Muscle of back (tissue), 13 donors: ENCODE data around the gene SERHL2. TPM values are rescaled to one million over a fixed set of nuclear protein-coding genes. Genes with fewer than 3 reads are reported as not detected.
A peak's percentile ranks its signal among the peaks of the same experiment; 100 is the strongest.
"Not testable (repeated sequence)": the region's sequence is repeated elsewhere in the genome, so short reads cannot be mapped to it uniquely, and the experiment has no call there.

Experiments
- DNase-seq, 3 donors: peaks; one replicate each; pipeline versions ENCODE4 v3.0.0 to v3.0.0-alpha.2; 2013
- long read RNA-seq, 9 donors: transcript quantifications; one replicate each; lab custom pipeline, GENCODE V29; 2026
- polyA plus RNA-seq, 10 donors: library from polyadenylated mRNA; unstranded; fragments of 120-200 nt; gene quantifications; one replicate each; pipeline ENCODE4 v1.2.1, GENCODE V29; 2013; ENCODE audit not compliant: insufficient read length in 10 of 10

The SERHL2 gene, protein sequence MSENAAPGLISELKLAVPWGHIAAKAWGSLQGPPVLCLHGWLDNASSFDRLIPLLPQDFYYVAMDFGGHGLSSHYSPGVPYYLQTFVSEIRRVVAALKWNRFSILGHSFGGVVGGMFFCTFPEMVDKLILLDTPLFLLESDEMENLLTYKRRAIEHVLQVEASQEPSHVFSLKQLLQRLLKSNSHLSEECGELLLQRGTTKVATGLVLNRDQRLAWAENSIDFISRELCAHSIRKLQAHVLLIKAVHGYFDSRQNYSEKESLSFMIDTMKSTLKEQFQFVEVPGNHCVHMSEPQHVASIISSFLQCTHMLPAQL
- polyA plus RNA-seq, result 1 to 10 TPM; 2.0 to 6.5 (median 2.9) TPM
- long read RNA-seq, donor 1, result 0 reads
- long read RNA-seq, donor 2, result 0 reads
- long read RNA-seq, donor 3, result 0 reads
- long read RNA-seq, donor 4, result 0 reads
- long read RNA-seq, donor 5, result 0 reads
- long read RNA-seq, donor 6, result 0 reads
- long read RNA-seq, donor 7, partial matches to known transcripts, result 6 of 6 reads
- long read RNA-seq, donor 7, other reads (novel, unspliced or antisense), result 0 of 6 reads
- long read RNA-seq, donor 8, result 0 reads
- long read RNA-seq, donor 9, result 0 reads

DNA sequence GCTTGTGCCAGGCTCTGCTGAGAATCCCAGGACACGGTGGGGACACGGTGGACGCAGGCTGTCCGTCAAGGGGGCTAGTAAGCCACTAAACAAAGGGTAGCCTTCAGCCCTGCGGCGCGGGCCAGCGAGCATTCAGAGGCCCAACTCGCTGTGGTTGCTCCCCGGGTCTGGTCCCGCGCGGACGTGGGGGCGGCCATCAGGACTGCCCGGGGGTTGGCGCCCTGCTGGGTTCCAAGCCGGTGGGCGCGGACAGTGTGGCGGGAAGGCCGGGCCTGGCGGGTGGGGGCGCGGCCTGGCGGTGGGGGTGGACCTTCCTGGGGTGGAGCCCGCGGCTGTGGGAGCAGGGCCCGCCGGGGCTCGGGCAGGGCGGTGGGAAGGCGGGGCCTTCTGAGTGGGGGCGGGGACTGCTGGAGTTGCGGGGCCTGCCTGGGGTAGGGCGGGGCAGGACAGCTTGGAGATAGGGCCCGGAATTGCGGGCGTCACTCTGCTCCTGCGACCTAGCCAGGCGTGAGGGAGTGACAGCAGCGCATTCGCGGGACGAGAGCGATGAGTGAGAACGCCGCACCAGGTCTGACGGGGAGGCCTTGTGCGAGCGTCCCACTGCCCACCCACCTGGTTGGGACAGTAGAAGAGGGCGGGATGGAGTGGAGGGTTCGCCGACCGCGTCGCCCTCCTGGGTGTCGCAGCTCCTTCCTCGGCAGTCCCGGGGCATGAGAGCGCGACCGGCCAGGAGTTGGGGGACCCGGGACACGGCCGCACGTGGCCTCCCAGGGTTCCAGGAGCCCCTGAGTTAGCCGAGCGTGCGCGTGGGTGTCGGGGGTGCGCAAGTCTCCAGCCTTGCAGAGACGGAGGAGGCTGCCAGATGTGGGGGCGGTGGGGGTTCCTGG lies at the start of gene SERHL2:
TSS of gene SERHL2 (plus strand) at position 482 of the 887 bp plus-strand sequence. CDS start at position 547, 65 bp downstream.
- peak; percentile 76 to 92 (median 89) for DNase-seq

DNA sequence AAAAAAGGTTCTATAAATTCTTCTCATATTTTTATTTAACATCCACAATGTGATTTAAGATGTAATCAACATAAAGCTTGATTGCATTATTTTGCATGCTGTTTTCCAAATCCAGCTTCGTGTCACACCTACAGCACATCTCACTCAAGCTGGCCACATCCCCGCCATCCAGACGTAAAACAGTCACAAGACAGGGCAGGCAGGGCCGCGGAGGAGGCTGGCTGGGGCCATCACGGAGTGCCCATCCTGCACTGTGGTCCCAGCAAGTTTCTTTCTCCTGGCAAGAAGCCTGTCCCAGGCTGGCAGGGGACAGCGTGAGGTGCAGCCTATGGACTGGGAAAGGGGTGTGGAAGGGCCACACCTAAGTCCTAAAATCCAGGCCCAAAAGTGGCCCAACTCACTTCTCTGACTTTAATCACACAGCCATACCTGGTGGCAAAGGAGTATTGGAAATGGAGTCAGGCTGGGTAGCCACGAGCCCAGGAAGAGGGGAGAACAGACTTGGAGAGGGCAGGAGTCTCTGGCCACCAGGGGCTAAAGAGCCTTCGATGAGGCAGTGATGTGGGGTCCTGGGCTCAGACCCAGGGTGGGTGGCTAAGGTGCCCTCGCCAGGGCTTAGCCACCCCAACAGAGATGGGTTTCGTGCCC lies 45.3 kb upstream of the SERHL2 start:
- not testable (repeated sequence) for DNase-seq

DNA sequence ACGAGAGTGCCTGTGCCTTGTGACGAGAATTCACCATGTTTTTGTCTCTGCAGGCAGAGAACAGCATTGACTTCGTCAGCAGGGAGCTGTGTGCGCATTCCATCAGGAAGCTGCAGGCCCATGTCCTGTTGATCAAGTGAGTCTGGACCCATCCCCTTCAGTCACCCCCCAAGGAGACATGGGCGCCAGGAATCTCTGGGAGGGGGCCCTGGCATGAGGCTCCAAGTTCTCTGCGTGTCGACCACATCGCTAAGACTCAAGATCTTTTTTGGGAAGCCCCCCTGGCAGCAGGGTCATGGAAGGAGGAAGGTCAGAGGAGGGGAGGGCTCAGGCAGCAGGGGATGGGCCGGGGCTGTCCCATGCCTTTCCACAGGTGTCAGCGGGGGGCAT lies 44.8 kb upstream of the SERHL2 start:
- DNase-seq, result not testable (repeated sequence)

DNA sequence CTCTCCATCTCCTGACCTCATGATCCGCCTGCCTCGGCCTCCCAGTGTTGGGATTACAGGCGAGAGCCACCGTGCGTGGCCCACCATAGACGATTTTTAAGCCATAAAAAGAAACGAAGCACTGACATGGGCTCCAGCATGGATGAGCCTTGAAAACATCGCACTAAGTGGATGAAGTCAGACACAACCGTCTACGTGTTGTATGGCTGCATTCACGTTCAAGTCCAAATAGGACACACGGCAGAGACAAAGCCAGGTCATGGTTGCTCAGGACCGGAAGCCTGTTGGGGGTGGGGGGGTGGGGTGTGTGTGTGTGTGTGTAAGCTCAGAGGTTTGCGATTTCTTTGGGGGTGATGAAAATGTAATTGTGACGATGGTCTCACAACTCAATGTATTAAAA lies 44.2 kb upstream of the SERHL2 start:
- DNase-seq, result no peak

DNA sequence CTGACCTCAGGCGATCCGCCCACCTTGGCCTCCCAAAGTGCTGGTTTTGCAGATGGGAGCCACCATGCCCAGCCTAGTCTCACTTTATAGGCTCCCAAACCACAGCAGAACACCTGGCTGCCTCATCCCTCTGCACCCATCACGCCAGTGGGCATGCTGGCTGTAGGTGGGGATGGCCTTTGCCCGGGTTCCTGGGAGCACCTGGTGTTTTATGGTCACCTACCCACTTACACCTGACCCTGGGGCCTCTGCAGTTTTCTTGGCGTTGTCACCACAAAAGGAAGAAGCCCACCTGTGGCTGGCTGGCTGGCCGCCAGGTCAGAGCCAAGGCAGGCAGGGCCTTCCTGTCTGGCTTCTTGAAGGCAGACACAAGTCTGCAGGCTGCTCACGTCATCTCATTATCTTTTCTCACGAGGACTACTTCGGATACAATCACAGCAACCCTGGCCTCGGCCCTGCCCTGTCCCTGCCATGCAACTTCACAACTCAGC lies 42.3 kb upstream of the SERHL2 start:
- DNase-seq, result no peak

DNA sequence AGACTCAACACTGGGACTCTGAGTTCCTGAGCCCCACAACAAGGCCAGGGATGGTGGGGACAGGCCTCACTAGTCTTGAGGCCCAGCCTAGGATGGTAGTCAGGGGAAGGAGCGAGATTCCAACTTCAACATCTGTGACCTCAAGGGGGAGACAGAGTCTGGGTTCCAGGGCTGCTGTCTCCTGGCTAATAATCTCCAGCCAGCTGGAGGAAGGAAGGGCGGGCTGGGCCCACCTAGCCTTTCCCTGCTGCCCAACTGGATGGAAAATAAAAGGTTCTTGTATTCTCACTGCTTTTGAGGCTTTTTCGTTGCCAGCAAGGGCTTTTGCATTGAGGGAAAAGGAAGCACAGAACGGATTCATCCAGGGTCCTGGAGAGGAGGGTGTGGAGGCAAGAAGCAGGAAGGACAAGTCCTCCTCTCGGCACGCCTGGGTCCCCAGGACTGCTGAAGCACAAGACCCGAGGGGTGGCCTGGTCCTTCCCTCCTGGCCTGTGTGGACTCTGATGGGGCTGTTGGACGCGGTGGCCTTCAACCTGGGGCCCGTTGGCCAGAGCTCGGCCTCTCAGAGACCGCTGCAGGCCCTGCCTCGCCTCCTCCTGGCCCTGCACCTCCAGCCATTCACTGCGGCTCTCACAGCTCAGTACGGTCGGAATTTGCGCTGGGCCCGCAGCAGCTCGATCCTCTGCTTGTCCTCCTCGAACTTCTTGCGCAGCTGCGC lies 41.3 kb upstream of the SERHL2 start:
- peak in 2 of 3 donors; percentile 68 to 77 for DNase-seq

DNA sequence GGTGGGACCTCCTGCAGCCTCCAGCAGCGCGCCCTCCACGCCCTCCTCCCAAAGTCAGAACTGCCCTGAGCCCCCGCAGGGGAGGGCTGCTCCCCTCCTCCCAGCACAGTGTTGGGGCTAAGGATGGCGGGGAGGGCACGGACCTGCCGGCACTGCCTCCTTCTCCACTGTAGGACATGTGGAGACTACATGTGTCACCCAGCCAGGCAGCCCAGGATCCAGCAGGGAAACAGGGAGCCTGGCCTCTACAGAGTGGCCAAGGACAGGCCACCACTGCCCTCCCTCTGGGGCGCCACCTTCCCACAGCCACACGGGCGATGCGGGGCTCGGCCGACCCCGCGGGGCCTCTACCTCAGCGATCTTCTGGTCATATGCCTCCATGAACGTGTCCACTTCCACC lies 39.4 kb upstream of the SERHL2 start:
- not testable (repeated sequence) for DNase-seq

DNA sequence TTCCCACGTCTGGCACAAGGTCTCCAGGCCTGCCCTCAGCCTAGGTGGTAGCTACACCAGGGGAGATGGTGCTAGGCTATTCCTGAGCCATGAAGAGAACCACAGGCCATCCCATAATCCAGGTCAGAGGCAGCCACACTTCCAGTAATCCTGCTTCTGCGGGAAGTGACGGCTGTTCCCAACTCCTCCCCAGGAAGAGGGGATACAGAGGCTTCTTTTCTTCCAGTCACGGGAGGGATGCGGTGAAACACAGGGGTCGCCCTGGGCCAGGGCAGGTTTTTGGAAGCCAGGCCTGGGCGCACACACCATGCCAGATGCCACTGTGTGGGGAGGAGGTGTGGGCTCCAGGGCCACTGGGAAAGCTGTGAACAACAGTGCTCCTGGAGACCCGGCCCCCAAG lies 38.5 kb upstream of the SERHL2 start:
- not testable (repeated sequence) for DNase-seq

DNA sequence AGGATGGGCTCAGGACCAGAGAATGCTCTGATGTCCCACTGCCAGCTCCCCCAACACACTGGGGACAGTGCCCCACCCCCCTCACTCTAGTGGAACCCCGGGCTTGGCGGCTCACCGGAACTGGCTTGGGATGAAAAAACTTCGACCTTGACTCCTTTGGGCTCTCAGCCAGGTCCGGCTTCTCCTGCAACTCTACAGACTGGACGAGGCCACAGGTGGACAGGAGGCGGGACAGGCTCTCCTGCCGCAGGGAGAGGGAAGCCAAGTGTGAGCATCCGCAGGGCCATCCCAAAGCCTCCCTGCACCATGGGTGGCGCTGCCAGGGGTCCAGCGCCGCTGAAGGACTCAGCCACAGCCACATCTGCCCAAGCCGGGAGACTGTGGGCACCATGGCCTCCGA lies 37.9 kb upstream of the SERHL2 start:
- no peak for DNase-seq

DNA sequence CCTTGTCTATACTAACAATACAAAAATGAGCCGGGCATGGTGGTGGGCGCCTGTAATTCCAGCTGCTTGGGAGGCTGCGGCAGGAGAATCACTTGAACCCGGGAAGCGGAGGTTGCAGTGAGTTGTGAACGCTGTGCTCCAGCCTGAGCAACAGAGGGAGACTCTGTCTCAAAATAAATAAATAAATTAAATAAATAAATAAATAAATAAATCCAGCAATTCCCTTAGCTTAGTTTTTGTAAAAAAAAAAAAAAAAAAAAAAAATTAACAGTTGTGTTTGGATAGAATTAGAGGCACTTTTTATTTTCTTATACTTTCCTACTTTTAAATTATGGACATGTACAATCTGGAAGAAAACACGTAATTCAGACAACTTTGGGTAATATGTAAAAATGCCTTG lies 36.7 kb upstream of the SERHL2 start:
- DNase-seq, result not testable (repeated sequence)

DNA sequence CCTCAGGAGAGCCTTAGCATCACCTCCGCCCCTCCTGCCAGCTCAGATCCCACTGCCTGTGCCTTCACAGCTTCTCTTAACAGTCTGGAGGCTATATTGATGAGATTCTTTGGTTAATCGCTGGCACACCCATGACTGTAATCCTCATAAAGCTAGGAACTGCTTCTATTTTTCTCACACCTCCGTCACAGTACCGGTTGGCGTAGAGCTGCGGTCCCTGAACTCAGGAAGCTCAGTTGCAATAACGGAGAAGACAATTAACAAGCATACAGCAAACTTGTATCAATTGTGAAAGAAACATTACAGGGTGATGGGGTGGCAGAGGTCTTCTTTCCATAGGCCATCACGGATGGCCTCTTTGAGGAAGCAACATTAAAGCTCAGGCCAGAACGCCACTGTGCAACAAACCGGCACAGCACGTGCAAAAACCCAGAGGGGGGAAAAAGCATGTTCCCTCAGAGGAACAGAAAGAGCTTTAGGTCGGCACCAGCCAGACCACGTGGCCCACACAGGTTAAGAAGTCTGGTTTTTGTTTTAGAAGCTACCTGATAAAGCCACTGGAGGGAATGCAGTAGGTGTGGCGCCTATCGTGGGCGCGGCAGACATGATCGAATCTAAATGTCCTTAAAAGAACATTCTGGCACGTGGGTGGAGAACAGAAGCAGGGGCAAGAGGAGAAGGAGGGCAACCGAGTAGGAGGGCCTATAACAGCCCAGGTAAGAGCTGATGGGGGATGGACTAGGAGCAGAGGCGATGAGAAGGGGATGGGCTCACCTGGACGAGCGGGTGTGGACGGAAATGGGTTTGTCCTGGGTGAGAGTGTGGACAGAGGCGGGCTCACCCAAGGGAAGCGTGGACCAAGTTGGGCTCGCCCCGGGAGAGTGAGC lies 34.9 kb upstream of the SERHL2 start:
- DNase-seq, result not testable (repeated sequence)

DNA sequence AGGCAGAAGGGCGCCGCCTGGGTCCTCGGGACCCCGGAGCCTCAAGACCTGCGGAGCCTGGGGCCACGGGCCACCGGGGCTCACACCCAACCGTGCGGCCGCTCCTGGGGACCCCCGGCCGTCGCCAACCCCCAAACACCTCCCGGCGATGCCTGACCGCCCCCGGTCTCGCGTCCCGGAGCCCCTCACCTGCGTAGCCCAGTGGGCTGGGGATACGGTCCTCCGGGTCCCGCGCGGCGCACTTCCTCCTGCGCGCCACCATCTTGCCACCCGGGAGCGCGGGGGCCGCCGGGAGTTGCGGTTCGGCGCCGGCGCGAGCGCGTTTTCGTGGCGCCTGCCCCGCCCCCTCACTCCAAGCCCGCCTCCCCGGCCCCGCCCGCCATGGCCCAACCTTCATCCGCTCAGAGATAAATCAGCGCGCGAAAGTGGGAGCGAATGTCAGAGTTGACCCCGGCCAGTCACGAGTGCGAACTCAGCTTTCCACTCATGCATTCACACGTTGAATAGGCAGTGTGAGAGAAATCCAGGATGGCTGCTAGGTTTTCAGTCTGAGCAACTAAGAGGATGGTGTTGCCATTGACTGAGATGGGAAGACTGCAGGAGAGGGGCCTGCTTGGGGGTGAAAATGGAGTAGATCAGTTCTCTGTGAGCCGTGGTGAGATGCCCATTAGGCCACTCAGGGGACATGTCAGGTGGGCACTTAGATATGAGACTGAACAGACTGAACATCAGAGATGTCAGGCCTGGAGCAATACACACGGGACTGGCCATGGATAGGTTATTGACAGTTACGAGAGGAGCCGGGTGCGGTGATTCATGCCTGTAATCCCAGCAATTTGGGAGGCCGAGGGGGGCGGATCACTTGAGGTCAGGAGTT lies 34.0 kb upstream of the SERHL2 start, which contains the start of gene RRP7A:
TSS of gene RRP7A (minus strand) at position 272 of the 877 bp plus-strand sequence. CDS start at position 262, 10 bp downstream.
- DNase-seq, result peak; percentile 53 to 91 (median 86)

DNA sequence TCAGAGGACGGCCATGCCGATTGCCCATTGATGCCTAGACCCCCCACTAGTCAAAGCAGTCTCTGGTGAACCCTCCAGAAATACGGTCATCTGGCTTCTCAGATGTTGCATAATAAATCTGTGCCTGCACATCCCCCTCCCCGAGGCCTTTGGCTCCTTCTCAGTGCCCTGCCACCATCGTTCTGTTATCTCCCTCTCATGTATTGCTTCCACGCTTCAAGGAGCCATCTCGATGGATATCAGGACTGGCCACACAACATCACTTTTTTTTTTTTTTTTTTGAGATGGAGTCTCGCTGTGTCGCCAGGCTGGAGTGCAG lies 32.6 kb upstream of the SERHL2 start:
- DNase-seq, result no peak

DNA sequence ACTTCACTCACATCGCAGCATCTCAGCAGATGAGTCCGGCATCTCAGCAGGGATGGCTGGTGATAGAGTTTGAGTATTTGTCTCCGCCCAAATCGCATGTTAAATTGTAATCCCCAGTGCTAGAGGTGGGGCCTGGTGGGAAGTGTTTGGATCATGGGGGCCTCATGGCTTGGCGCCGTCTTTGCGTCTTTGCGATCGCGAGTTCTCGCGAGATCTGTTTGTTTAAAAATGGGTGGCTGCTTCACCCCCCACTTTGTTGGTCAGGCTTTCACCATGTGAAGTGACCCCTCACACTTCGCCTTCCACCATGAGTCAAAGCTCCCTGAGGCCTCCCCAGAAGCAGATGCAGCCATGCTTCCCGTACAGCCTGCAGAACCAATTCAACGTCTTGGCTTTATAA lies 31.2 kb upstream of the SERHL2 start:
- DNase-seq, result no peak

DNA sequence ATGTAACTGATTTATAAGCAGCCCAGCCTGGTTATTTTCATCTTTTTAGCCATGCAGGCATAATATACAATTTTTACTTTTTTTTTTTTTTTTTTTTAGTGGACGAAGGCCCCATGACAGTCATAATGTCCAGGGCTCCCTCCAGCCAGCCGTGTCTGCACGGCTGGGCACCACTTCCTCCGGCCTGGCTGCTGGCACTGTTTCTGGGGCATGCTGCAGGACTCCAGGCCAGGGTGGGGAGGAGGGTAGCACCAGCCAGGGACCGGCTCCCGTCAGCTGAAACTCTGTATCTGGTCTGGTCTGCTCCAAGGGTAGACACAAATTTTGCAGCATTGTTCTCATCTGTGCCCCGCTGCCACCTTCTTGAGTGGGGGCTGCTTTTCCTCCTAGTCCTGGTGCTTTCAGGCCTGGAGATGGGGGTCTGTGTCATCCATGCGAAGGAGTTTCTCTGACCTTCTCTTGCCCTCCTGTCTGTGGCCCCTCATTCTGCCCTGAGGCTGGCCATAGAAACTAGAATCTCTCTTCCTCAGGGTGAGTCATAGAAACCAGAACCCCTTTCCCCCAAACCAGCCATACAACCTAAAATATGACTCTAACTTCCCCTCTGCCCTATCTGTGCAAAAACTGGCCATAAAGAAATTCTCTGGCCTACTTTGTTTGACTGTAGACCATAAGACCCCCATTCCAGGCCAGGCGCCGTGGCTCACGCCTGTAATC lies 25.0 kb upstream of the SERHL2 start:
- DNase-seq, result no peak

DNA sequence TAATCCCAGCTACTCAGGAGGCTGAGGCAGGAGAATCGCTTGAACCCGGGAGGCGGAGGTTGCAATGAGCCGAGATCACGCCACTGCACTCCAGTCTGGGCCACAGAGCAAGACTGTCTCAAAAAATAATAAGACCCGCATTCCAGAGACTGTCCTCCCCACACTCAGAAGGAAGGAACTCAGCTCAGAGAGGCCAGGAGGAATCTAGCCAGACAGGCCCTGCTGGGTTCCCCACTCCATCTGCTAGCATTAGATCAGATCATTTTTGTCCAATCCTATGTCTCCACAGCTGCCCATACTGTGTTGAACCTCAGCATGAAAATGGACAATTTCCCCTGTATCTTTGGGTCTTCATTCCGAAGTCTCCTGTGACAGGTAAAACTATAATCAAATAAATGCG lies 24.3 kb upstream of the SERHL2 start:
- DNase-seq, result not testable (repeated sequence)

DNA sequence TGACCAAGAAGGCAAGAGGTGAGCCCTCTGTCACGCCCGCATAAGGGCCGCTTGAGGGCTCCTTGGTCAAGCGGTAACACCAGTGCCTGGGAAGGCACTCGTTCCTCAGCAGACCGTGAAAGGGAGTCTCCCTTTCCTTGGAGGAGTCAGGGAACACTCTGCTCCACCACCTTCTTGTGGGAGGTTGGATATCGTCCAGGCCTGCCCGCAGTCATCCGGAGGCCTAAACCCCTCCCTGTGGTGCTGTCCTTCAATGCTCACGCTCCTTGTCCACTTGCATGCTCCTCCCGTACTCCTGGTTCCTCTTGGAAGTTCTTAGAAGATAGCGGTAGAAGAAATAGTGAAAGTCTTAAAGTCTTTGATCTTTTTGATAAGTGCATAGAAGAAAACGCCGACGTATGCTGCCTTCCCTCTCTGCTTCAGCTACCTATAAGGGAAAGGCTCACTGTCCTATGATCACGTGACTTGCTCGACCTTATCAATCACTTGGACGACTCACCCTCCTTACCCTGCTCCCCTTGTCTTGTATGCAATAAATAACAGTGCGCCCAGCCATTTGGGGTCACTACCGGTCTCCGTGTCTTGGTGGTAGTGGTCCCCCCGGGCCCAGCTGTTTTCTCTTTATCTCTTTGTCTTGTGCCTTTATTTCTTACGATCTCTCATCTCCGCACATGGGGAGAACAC lies 22.2 kb upstream of the SERHL2 start:
- DNase-seq, result not testable (repeated sequence)

DNA sequence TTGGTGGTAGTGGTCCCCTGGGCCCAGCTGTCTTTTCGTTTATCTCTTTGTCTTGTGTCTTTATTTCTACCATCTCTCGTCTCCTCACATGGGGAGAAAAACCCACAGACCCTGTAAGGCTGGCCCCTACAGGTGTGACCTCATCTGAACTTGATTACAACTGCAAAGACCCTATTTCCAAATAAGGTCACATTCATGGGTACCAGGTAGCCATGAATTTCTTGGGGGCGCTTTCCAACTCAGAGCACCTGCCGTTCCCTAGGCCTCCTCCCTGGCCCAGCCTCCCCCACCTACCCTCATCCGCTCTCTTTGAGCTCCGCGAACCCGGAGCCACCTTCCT lies 20.1 kb upstream of the SERHL2 start:
- DNase-seq, result no peak
